ENCODE results near the gene SDCCAG8.

DNA sequence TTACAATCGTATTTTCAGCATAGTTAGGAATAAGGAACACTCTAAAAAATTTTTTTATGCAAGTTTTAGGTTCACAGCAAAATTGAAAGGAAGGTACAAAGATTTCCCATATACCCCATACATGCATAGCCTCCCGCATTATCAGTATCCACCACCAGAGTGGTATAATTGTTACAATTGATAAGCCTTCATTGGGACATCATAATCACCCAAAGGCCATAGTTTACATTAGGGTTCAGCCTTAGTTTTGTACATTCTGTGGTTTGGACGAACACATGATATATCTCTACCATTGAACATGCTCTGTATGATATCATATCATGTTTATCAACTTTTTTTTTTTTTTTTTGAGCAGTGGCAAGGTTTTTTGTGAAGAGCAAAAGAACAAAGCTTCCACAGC is 180.0 kb downstream of the SDCCAG8 start:
- no peak for TF ChIP-seq CTCF (IDR thresholded peaks at IDR 0.05; ENCODE audit: low read depth, low read length)
- no peak for TF ChIP-seq POLR2A (IDR thresholded peaks at IDR 0.05; ENCODE audit: extremely low read depth, insufficient read length)
- TF ChIP-seq MYC (IDR thresholded peaks at IDR 0.05; ENCODE audit: low read depth, low read length) = no peak
- TF ChIP-seq, protein P1, sequence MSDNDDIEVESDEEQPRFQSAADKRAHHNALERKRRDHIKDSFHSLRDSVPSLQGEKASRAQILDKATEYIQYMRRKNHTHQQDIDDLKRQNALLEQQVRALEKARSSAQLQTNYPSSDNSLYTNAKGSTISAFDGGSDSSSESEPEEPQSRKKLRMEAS (IDR thresholded peaks at IDR 0.05; ENCODE audit: low read depth, low read length) = no peak
